ENCODE results near the gene SUPT20H. TPM values are rescaled to one million over a fixed set of nuclear protein-coding genes. Genes with fewer than 3 reads are reported as not detected.

The SUPT20H gene
- polyA plus RNA-seq, 1 donor (not counting 4 experiments of a cell fraction or from before 2014, with no cell fraction given): 65.4 TPM

- Histone ChIP-seq H3K4me2 (ENCODE audit: control insufficient read depth, extremely low read depth, insufficient read depth, low read depth, low read length) (no peak overlapping the region), H3K9ac (ENCODE audit: control insufficient read depth, extremely low read depth, insufficient read depth, low read length) (no peak overlapping the region), H3K4me1 (ENCODE audit: control insufficient read depth, extremely low read depth, insufficient read depth, low read length) (no peaks in the 10 kb centered on the region), H2AFZ (ENCODE audit: control insufficient read depth, low read length) (no peak overlapping the region), H3K27me3 (ENCODE audit: control insufficient read depth, extremely low read depth, insufficient read depth, low read length) (no peaks in the 10 kb centered on the region), H4K20me1 (ENCODE audit: control insufficient read depth, extremely low read depth, insufficient read depth, low read length) (no peaks in the 10 kb centered on the region), H3K27ac (ENCODE audit: control insufficient read depth, insufficient read depth, low read length) (no peak overlapping the region), H3K4me3 (ENCODE audit: control insufficient read depth in 2 of 3, extremely low read depth in 1 of 3, insufficient read depth in 2 of 3, low read depth in 1 of 3, low read length in 3 of 3) (no peak overlapping the region), H3K79me2 (ENCODE audit: control insufficient read depth, insufficient read depth, low read length) (no peaks in the 10 kb centered on the region), H3K9me3 (ENCODE audit: control insufficient read depth, low read depth, low read length) (no peaks in the 10 kb centered on the region), H3K36me3 (ENCODE audit: control insufficient read depth in 2 of 2, extremely low read depth in 1 of 2, insufficient read depth in 2 of 2, low read length in 2 of 2) (peaks cover 16 to 27% of the 10 kb centered on the region in 2 experiments), H3K9me1 (ENCODE audit: control insufficient read depth, extremely low read depth, insufficient read depth, low read length) (no peaks in the 10 kb centered on the region)
- FAIRE-seq (no peak), DNase-seq (ENCODE audit: low read depth, low spot score) (no peak)
- TF ChIP-seq CTCF (optimal IDR thresholded peaks at IDR 0.05 in 1 of 3, IDR thresholded peaks at IDR 0.05 in 1 of 3, conservative IDR thresholded peaks at IDR 0.05 in 1 of 3; ENCODE audit: extremely low read depth in 1 of 3, insufficient read depth in 2 of 3, low read length in 3 of 3) (no peak), EZH2 (IDR thresholded peaks at IDR 0.05; ENCODE audit: low read length) (no peak)
- dilution Hi-C loops (cut with MboI; ENCODE audit: extremely low pct_ligation_motif_present, low sequenced_read_pairs): no loop called here
These were observed 18.7 kb downstream of the SUPT20H start for GRCh38 chr13:37040789-37041188.

DNA sequence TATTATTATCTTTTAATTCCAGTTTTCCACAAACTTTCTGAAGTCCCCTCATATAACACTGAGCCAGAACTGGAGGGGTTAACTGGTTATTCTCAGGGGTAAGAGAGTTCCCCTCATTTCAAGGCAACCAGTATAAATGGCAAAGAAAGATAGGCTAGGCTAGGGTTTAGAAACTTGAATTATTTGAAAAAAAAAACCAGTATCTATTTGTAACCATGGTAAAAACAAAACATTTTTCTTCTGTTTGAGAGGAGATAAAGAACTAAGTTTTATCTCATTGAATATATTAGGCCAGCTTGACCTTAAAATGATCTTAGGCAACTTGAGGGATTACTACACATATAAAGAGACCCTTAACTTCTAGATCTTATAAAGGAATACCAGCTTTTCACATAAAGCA, 19.6 kb downstream of the SUPT20H start:
- Histone ChIP-seq H3K9me1 (ENCODE audit: control insufficient read depth, extremely low read depth, insufficient read depth, low read length) (no peaks in the 10 kb centered on the region), H3K4me1 (ENCODE audit: control insufficient read depth, extremely low read depth, insufficient read depth, low read length) (no peaks in the 10 kb centered on the region), H3K79me2 (ENCODE audit: control insufficient read depth, insufficient read depth, low read length) (no peaks in the 10 kb centered on the region), H4K20me1 (ENCODE audit: control insufficient read depth, extremely low read depth, insufficient read depth, low read length) (no peaks in the 10 kb centered on the region), H3K36me3 (ENCODE audit: control insufficient read depth in 2 of 2, extremely low read depth in 1 of 2, insufficient read depth in 2 of 2, low read length in 2 of 2) (peaks cover 14 to 24% of the 10 kb centered on the region in 2 experiments), H3K4me3 (ENCODE audit: control insufficient read depth in 2 of 3, extremely low read depth in 1 of 3, insufficient read depth in 2 of 3, low read depth in 1 of 3, low read length in 3 of 3) (no peak overlapping the region), H3K27me3 (ENCODE audit: control insufficient read depth, extremely low read depth, insufficient read depth, low read length) (no peaks in the 10 kb centered on the region), H3K9ac (ENCODE audit: control insufficient read depth, extremely low read depth, insufficient read depth, low read length) (no peak overlapping the region), H2AFZ (ENCODE audit: control insufficient read depth, low read length) (no peak overlapping the region), H3K9me3 (ENCODE audit: control insufficient read depth, low read depth, low read length) (no peaks in the 10 kb centered on the region), H3K27ac (ENCODE audit: control insufficient read depth, insufficient read depth, low read length) (no peak overlapping the region), H3K4me2 (ENCODE audit: control insufficient read depth, extremely low read depth, insufficient read depth, low read depth, low read length) (no peak overlapping the region)
- DNase-seq (ENCODE audit: low read depth, low spot score) (no peak), FAIRE-seq (no peak)
- TF ChIP-seq CTCF (optimal IDR thresholded peaks at IDR 0.05 in 1 of 3, IDR thresholded peaks at IDR 0.05 in 1 of 3, conservative IDR thresholded peaks at IDR 0.05 in 1 of 3; ENCODE audit: extremely low read depth in 1 of 3, insufficient read depth in 2 of 3, low read length in 3 of 3) (no peak), EZH2 (IDR thresholded peaks at IDR 0.05; ENCODE audit: low read length) (no peak)
- dilution Hi-C loops (cut with MboI; ENCODE audit: extremely low pct_ligation_motif_present, low sequenced_read_pairs): no loop called here

All from keratinocyte (primary cell).